NK-92 treated with Interleukin-12 subunit alpha and Interleukin-12 subunit beta, amount 100 ng/mL, for 24 hours (cell line): Measurements from ENCODE around the gene MAML3.
A peak's percentile ranks its signal among the peaks of the same experiment; 100 is the strongest.

Experiments
- DNase-seq: peaks from one replicate; lab custom pipeline; 2025; lab: John Stamatoyannopoulos, UW

Gene MAML3

GRCh38 chr4:140071806-140072205, 82.2 kb downstream of the MAML3 start:
- peak; percentile 57 for DNase-seq

DNA sequence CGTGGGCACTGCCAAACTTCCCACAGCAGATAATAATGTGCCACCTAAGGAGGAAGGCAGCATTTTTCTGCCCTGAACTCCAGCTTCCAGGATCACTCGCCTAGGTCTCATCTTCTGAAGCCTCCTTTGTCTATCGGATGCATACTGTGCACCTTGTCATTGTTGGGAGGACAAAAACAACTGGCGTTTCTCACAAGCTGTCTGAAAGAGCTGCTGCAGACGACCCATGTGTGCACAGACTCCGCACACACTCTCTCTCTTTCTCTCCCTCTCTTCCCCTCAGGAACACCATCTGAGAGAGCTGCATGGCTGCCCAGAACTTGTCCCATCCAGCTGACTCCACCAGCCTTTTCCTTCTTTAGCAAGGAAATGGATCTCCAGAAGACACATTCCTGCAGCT, 83.0 kb downstream of the MAML3 start:
- DNase-seq, result no peak

- no peak for DNase-seq
These were observed 83.6 kb downstream of the MAML3 start for GRCh38 chr4:140070366-140070765.

DNA sequence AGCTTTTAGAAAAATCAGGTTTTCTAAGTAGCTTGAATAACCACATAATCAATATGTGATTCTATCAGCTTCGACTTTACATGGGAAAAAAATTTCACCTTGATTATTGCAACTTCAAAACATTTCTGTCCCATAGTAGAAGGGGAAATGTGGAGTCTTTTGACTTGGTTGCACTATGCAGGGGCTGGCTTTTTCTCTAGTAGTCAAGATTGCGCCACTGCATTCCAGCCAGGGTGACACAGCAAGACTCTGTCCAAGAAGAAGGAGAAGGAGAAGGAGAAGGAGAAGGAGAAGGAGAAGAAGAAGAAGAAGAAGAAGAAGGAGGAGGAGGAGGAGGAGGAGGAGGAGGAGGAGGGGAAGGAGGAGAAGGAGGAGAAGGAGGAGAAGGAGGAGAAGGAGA, 84.9 kb downstream of the MAML3 start:
- no peak for DNase-seq

DNA sequence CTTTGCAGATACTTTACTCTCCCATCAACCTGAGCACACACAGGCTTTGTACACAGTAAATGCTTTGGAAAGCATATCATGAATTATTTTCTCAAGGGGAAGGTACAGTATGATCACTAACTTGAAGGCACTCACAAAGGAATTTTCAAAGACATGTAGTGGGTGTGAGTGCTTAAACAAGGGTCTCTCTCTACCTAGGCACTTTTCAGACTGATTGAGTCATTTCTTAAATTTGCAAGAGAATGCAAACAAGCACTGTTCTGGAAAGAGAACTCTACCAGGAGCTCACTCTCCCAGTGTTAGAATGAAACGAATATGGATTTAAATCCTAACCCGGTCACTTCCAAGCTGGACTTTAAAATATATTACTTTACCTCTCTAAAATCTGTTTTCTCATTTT, 85.7 kb downstream of the MAML3 start:
- no peak for DNase-seq

- DNase-seq, result no peak
These were observed 87.7 kb downstream of the MAML3 start for GRCh38 chr4:140066031-140066930.

GRCh38 chr4:140065393-140065792, 88.6 kb downstream of the MAML3 start:
- DNase-seq, result no peak

DNA sequence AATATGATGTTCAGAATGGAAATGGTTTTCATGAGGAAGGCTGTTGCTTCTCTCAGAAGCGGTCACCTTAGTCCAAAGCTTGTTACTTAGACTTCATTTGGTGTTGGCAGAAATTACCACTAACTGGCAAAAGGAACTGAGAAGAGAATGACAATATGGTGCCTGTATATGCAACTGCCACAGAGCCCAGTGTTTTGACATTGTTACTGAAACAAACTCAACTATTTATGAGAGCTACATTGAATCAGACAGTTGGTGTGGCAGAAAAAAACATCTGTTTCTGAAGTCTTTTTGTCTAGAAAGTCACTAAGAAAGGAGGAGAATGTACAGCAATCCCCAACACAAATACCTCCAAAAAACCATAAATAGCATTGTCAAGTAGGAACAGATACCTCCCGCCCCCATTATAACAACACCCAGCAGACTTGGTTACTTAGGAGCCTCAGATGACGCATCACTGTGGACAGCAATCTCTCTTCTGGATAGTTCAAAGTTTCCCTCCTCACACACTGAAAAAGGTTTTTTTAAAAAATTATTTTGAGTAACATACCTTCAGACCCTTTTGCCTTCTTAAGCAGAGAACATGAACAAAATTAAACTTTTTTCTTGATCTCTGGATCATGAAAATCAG, 92.2 kb downstream of the MAML3 start:
- DNase-seq, result no peak

DNA sequence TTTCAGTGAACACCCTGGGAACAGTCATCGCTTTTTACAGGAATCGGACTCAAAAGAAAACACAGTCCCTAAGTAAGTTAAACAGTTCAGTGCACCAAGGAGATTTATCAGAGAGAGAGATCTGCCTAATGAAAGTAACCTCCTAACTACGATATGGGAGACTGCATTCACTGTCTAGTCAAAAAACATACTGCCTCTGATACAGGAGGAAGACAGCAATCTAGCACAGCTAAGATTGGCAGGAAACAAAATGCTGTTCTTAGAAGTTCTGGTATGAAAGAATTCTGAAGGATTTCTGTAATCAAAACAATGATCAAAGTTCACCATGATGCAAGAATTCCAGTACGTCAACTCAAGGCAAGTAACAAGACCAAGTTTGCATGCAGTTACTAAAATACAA, 92.8 kb downstream of the MAML3 start:
- DNase-seq, result no peak

DNA sequence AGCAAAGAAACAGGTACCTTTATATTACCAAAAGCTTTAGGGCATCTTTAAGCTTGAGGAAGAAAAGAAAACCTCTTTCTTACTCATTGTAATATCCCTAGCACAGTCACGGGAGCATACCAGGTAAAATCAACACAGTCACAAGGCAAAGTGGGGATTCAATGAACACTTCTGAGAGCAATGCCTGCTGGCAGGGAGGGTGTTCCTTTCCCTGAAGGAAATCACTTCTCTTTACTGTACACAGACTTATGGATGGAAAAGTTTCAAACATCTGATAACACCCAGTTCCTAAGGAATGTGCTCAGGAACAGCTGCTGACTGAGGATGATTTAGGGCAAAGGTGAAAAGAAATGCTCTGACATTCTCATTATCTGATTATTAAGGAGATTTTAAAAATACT, 94.8 kb downstream of the MAML3 start:
- DNase-seq, result no peak

DNA sequence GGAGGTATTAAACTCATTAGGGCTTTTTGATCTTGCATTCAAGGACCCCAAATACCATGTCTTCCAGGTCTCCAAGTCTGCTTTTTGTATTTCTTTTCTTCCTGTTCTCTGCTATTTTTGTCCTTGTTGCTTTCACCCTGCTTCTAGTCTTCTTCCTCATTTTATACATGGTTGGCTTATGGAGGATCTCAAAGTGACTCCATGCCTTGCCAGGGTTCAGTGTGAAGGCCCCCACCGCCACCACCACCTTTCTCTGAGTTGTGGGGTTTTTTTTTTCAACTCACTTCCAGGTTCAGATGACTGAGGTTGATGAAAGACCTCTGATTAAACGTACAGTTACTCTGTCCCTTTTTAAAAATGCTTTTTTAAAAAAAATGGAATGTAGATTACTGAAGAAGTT, 96.3 kb downstream of the MAML3 start:
- no peak for DNase-seq

DNA sequence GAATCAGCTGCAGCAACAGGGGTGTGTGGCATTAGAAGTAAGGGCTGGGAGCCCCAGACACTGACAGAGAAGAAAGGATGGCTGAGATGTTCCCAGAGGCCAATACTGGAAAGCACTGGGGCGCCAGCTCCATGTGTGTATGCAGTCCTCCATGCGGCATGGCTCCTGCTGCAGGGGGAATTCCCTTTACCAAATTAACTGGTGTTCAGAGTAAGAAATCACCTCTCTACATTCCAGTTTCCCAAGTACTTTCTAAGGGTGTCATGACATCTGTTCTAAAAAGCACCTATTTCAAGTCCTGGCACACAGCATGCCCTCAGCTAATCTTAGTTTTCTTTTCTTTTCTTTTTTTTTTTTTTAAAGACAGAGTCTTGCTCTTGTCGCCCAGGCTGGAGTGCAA, 98.0 kb downstream of the MAML3 start:
- no peak for DNase-seq

DNA sequence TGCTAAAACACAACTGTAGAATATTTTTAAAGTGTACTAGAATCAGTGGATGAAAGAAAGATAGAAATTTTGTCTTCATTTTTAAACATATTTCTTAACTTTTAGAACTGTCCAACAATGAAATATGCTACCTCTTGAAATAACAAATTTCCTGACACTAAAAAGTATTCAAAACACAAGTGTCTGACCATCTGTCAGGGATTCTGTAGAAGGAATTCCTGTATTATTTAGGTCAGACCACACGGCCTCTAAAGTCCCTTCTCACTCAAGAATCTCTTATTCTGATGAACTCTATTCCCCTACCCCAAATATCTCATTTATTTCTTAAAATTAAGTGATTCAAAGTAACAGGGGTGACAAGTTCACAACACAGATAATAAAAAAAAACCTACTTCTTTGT, 99.1 kb downstream of the MAML3 start:
- no peak for DNase-seq

DNA sequence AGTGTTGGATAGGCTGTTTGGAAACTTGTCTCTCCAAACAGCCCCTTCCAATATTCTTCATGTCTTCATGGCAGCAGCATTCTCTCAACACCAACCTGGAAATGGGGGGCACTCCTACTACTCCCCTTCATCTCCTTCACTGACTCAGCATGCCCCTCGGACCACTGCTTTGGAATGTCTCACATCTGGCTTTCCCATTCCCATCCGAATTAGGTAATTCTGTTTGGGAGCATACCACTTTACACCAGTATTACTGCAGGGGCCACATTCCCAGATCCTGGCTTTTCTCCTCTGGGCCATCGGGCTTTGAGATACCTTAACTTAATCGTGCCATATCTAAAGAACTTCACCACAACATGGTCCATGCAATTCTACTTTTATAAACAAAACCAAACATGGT, 100.8 kb downstream of the MAML3 start:
- DNase-seq, result no peak

DNA sequence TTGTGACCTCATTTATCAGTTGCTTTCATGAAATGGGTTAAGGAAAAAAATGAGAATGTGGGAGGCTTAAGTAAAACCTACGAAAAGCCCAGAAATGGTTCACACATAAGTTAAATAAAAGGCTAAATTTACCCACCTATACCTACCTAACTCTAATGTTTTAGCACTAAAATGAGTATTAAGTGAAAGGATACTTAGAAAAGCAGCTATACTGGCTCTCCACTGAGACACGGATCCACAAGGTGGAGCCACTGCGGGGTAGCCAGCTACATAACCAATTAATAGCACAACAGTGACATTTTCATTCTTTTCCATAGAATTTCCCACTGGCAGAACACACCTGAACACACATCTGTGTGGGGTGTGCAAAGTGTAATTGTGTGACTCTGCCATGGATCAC, 101.9 kb downstream of the MAML3 start:
- peak; percentile 12 for DNase-seq

DNA sequence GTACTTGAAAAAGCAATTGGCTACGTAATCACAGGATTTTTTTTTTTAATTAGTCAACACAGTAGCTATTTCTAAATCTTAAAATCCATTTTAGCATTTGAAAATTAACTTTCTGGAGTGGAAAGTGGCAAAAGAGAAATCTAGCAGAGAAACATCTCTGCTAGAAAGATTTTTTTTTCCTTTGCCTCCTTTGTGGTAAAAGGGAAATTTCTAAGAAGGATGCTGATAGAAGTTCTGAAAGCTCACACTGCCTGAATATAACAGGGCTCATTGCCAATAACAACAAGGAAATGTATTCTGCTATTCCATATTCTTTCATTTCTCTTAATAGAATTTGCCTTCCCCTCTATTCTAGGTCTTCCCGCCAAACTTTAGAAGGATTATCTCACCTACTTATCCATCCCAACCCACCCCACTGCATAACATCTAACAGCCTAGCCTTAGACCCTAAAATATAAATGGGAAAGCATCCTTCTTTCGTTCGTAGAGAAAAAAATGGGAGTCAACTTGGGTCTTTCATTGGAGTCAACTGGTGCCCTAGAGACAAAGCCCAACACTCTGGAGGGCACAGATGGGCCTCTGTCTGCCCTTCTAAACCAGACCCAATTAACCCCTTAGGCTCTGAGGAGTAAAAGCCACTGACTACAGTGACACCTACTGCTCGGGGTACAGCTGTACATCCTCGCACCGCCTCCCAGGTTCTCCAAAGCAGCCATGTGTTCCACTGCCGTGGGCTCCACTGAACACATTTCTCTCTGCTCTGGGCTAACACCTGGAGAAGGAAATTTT, 103.9 kb downstream of the MAML3 start:
- peak; percentile 10 for DNase-seq

DNA sequence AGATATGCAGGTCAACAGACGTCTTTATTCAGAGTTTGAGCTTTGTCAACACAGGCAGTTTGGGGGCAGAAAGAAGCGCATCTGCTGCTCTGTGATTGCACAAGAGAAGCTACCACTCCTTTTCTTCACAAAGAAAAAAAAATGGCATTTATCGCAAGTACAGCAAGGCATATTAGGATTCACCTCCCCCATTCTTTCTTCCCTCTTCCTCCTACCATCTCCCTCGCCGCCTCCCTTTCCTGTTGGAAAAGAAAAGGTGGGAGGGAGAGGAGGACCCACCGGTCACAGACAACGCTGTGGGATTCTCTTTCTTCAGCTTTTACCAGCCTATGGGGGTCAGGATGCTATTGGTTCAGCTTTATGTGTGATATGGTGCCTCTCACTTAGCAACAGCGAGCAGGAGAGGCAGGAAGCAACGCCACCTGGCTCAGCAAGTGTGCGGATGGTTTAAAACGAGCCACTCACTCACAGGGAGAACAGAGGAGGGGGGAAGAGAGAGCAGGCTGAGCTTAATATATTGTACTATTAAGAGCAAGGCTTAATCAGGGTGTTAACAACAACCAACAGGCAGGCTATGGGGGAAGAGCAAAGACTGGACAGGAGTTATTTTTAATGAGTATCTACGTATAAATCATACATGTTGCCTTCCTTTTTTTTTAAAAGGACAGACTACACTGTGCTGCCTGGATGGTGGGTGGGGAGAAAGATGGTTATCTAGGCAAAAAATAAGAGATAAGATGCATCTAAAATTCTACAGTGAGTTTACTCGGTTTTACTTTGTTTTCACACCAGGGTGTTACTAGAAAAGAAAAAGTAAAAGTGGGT, 104.7 kb downstream of the MAML3 start:
- DNase-seq, result no peak

GRCh38 chr4:140048419-140048995, 105.5 kb downstream of the MAML3 start:
- DNase-seq, result no peak

DNA sequence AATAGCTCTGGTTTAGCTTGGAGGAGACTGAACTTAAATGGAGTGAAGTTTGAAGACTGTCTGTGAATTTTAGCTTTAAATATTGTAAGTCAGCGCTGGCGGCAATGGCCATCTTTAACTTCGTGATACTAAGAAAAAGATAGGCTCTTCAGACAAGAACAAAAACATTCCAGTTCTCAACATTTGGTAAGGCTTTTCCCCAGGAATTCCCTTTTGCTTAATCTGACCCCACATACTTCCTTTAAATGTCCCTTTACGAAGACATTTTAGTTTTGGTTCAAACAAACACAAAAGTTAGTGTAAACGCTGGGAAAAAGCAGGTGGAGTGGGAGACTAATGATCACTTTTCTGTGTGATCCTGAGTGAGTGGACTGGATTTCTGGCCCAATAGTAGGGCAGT, 106.2 kb downstream of the MAML3 start:
- no peak for DNase-seq

GRCh38 chr4:140047017-140047640, 106.9 kb downstream of the MAML3 start:
- DNase-seq, result no peak

DNA sequence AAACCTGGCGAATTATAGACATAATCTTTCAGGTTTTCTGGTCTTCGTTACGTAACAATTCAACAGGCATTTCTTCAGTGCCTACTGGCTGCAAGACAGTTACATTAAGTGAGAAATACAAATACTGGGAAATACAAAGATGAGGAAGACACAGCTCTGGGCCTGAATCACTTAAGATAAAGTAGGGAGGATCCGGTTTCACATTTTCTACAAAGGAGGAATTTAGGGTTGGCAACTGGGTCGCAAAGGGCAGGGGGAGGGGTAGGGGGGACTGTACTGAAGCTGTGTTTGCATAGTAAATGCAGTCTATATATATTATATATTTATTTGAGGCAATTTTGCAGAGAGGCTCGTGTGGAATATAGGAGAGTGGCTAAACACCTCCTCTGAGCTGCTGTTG, 107.4 kb downstream of the MAML3 start:
- DNase-seq, result no peak
